Measurements from ENCODE around the gene RBFOX1. TPM values are rescaled to one million over a fixed set of nuclear protein-coding genes. Genes with fewer than 3 reads are reported as not detected.

The RBFOX1 gene
- total RNA-seq, 1 experiment from 2014 or later, result not detected

DNA sequence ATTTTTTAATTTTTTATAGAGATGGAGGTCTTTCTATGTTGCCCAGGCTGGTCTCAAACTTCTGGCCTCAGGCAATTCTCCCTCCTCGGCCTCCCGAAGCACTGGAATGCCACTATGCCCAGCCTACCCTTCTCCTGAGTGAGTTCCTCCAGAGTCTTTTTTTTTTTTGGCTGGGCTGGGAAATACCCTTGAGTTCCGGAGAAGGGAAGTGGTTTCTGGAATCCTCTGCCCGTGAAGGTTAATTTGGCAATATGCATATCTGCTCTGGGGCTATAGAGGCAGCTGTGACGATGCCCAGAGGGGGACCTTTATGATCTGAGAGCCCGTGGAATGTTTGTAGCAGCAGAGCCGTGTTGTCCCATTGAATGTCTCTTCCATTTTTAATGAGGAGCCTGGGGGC lies 217.5 kb downstream of the RBFOX1 start:
- no peak for DNase-seq (ENCODE audit: low spot score)

DNA sequence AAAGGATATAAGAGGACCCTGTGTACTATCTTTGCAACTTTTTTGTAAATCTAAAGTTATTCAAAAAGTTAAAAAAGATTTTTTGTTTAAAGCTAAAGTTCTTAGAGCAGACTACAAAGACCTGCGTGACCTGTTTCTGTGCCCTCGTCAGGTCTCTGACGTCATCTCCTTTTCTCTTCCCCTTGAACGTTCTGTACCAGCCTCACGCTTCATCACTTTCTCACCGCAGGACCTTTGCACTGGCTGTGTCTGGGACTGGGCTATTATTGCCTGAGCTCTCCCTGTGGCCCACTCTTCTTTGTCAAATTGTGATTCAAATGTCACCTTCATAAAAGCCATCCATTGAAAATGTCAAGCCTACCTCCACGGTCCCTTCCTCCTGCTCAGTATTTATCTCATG lies 222.8 kb downstream of the RBFOX1 start:
- in situ Hi-C loops (cut with HindIII; ENCODE audit: low sequenced_read_pairs), result no loop called here
- no peak for DNase-seq (ENCODE audit: low spot score)

More for the DNA sequence above, 217.5 kb downstream of the RBFOX1 start:
- in situ Hi-C loops (cut with HindIII; ENCODE audit: low sequenced_read_pairs), result no loop called here

GRCh38 chr16:7561908-7562405 lies 229.3 kb downstream of the RBFOX1 start:
- in situ Hi-C loops (cut with HindIII; ENCODE audit: low sequenced_read_pairs), result no loop called here
- no peak for DNase-seq (ENCODE audit: low spot score)

DNA sequence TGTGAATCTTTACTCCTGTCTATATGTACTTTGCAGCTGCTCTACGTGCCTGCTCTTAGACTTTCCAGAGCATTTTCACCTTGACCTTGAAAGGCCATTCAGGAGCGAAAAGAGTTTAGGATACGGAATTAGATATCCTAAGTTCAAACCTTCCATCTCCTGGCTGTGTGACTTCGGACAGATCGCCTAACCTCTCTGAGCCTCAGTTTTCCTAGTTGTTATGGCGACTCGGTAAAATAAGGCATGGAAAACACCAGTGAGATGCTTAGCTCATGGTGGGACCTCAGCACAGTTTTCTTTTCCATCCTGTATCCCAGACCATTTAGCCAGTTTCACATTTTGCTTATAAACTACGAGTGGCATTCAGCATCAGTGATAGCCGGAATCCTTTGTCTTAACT lies 233.7 kb downstream of the RBFOX1 start:
- DNase-seq (ENCODE audit: low spot score), result no peak
- in situ Hi-C loops (cut with HindIII; ENCODE audit: low sequenced_read_pairs), result no loop called here

- DNase-seq (ENCODE audit: low spot score), result no peak
- in situ Hi-C loops (cut with HindIII; ENCODE audit: low sequenced_read_pairs), result no loop called here
Observed at GRCh38 chr16:7571366-7571765, 238.7 kb downstream of the RBFOX1 start.

DNA sequence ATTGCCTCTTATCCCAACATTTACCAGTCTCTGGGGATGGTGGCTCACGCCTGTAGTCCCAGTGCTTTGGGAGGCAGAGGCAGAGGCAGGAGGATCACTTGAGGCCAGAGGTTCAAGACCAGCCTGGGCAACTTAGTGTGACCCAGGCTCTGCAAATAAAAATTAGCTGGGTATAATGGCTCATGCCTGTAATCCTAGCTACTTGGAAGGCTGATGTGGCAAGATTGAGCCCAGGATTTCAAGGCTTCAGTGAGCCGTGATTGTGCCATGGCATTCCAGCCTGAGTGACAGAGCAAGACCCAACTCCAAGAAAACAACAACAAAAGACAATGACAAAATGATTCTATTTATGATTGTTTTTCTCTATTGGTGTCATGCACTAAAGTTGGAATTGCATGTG lies 244.9 kb downstream of the RBFOX1 start:
- in situ Hi-C loops (cut with HindIII; ENCODE audit: low sequenced_read_pairs), result no loop called here
- no peak for DNase-seq (ENCODE audit: low spot score)

DNA sequence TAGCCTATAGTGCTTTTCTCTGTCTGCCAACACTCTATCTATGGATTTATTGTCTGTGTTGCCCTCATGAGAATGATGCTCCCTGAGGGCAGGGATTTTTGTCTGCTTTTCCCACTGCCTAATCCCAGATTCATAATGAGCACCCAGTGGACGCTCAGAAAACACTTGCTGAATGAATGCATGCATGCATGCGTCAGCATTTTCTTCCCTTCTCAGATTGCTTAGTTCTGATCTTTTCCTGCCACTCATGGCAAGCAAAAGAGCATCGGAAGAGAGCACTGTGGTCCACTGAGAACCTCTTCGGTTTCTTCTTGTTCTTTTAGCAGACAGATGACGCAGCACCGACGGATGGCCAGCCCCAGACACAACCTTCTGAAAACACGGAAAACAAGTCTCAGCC lies 246.8 kb downstream of the RBFOX1 start:
- DNase-seq (ENCODE audit: low spot score), result no peak
- in situ Hi-C loops (cut with HindIII; ENCODE audit: low sequenced_read_pairs), result no loop called here

DNA sequence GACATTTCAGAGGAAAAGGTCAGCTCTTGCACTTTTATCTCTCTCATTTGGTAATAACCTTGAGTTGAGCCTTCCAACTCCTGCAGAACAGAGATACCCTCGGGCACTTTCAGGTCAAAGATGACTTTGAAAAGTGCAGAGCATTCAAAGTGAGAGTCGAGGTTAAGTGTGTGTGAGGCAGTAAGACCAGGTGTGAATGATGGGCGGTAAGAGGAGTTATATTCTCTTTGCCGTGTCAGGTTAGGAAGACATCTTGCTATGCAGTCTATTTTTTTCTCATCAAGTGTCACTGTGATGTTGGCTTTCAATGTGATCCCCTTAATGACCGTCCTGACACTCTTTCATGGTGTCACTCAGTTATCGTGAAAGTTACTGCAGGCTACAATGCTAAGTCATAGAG lies 248.5 kb downstream of the RBFOX1 start:
- no peak for DNase-seq (ENCODE audit: low spot score)
- in situ Hi-C loops (cut with HindIII; ENCODE audit: low sequenced_read_pairs), result no loop called here

- DNase-seq (ENCODE audit: low spot score), result no peak
- in situ Hi-C loops (cut with HindIII; ENCODE audit: low sequenced_read_pairs), result no loop called here
Observed at GRCh38 chr16:7583396-7583795, 250.8 kb downstream of the RBFOX1 start.

GRCh38 chr16:7584561-7584960 lies 251.9 kb downstream of the RBFOX1 start:
- in situ Hi-C loops (cut with HindIII; ENCODE audit: low sequenced_read_pairs), result no loop called here

GRCh38 chr16:7585705-7586104 lies 253.1 kb downstream of the RBFOX1 start:
- in situ Hi-C loops (cut with HindIII; ENCODE audit: low sequenced_read_pairs), result no loop called here
- no peak for DNase-seq (ENCODE audit: low spot score)

More at GRCh38 chr16:7584561-7584960, 251.9 kb downstream of the RBFOX1 start:
- no peak for DNase-seq (ENCODE audit: low spot score)

- in situ Hi-C loops (cut with HindIII; ENCODE audit: low sequenced_read_pairs), result no loop called here
- DNase-seq (ENCODE audit: low spot score), result no peak
Observed at GRCh38 chr16:7590934-7591333, 258.3 kb downstream of the RBFOX1 start.

DNA sequence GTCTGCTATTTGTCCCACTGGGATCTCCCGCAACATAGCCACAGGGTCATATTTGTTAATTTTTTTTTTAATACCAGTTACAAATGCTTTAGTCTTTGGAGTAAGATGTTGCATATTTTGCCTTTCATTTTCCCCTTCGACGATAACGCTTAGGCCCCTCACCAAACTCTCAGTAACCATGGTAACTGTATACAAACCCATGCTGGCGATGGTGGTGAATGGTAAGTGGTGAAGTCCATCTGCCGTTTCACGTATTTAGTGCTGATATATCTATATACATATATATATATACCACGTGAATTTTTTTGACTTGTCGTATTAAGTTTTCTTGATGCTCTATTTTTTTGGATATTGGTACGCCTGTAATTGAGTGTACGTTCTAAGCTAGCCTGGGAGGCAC lies 263.7 kb downstream of the RBFOX1 start:
- DNase-seq (ENCODE audit: low spot score), result no peak
- in situ Hi-C loops (cut with HindIII; ENCODE audit: low sequenced_read_pairs), result no loop called here

GRCh38 chr16:7597677-7598076 lies 265.0 kb downstream of the RBFOX1 start:
- no peak for DNase-seq (ENCODE audit: low spot score)
- in situ Hi-C loops (cut with HindIII; ENCODE audit: low sequenced_read_pairs), result no loop called here

DNA sequence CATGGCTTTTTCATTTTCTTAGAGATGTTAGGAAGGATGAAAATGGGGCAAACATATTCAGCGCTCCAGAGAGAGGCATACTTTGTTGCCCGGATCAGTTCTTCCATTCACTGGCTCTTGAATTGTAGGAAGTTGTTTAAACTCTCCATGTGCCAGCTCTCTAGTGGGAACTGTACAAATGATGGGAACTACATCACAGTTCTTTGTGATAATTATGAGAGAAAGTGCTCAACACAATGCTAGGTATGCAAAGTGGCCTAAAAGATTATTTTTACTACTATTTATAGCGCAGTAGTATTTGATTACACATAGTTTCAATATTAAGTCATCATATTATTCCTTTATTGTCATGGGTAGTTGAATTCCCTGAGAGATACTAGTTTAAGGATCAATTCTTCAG lies 268.5 kb downstream of the RBFOX1 start:
- in situ Hi-C loops (cut with HindIII; ENCODE audit: low sequenced_read_pairs), result no loop called here
- DNase-seq (ENCODE audit: low spot score), result no peak

DNA sequence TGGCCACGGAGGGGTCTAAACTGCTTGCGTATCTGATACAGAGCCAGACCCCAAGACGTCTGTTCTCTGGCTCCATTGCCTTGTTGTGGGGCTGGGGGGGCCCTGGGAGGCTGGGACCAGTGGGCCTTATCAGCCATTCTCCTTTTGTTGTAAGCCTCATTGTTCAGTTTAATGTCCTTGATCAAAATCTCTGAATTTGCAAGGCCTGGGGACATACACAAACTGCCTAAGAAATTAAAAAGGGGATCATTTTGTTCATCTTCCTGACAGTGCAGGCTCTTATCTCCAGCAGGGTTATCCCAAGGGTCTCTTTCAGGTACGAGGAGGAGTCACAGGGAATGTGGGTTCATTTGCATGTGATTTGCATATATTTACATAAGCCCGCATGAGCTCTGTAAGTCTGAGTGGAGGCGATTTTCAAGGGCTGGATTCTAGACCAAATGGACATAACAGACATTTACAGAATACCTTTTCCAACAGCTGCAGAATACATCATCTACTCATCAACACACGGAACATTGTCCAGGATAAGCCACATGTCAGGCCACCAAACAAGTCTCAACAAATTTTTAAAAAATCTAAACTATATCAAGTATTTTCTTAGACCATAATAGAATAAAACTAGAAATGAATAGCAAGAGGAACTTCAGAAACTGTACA lies 269.8 kb downstream of the RBFOX1 start:
- no peak for DNase-seq (ENCODE audit: low spot score)
- in situ Hi-C loops (cut with HindIII; ENCODE audit: low sequenced_read_pairs), result no loop called here

DNA sequence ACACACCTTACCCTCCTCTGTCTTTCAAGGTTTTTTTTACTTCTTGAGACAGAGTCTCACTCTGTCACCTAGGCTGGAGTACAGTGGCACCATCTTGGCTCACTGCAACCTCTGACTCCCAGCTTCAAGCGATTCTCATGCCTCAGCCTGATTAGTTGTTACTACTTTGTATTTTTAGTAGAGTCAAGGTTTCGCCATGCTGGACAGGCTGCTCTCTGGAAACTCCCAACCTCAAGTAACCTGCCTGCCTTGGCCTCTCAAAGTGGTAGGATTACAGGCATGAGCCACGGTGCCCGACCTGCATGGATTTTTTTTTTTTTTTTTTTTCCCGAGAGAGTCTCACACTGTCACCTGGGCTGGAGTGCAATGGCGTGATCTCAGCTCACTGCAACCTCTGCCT lies 273.2 kb downstream of the RBFOX1 start:
- DNase-seq (ENCODE audit: low spot score), result no peak
- in situ Hi-C loops (cut with HindIII; ENCODE audit: low sequenced_read_pairs), result no loop called here

GRCh38 chr16:7612671-7613070 lies 280.0 kb downstream of the RBFOX1 start:
- in situ Hi-C loops (cut with HindIII; ENCODE audit: low sequenced_read_pairs), result no loop called here
- DNase-seq (ENCODE audit: low spot score), result no peak

DNA sequence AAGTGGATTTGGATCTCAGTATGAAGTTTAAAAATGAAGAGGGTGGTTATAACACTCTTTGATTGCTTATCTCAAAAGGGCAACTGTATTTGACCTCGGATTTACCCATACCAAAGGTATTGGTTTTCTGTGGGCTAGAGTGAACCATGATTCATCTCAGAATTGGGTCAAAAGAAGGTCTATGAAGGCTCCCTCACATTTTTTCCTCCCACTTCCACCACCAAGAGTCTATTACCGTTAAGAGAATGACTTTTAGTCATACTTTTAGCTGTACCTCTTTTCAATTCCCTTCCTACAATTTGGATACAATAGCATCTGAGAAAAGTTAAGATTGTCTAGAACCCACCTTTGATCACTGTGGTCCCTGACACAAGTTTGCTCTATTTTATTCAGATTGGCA lies 280.9 kb downstream of the RBFOX1 start:
- no peak for DNase-seq (ENCODE audit: low spot score)
- in situ Hi-C loops (cut with HindIII; ENCODE audit: low sequenced_read_pairs), result no loop called here

DNA sequence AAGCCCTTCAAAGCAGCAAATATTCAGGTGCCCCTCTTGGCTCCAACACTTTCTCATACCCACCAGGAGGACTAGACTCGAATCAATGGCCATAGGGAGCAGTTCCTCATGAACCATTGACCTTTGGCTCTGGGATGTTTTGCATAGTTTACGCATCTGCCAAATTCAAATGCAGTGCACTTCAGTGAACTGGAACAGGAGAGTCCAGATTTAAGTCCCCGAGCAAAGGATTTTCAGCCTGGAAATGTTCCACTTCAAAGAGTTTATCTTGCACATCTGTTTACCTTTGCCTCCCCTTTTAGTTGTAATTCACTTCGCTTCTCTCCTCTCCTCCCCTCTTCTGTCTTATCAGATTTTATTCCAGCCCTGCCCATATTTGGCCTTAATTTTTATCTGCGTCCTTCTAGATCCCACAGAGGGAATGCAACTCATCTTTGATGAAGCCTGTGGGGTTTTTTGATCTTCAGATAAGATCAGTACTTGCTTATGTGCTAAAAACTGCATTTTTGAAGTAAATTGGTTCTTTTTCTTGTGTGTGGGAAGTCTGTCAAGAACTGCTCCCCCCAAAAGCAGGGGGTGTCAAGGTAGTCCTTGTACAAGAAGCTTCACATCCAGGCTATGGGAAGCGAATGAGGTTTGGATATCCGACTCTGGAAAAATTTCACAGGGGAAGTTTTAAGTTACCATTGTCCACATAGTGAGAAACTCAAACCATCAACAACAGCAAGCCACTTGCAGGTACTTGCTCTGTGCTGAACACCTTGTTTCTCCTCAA lies 281.6 kb downstream of the RBFOX1 start:
- in situ Hi-C loops (cut with HindIII; ENCODE audit: low sequenced_read_pairs), result no loop called here
- no peak for DNase-seq (ENCODE audit: low spot score)

GRCh38 chr16:7615565-7615964 lies 282.9 kb downstream of the RBFOX1 start:
- in situ Hi-C loops (cut with HindIII; ENCODE audit: low sequenced_read_pairs), result no loop called here
- DNase-seq (ENCODE audit: low spot score), result no peak
